Mucosa of rectum (tissue), 2 donors: ENCODE measurements around the gene TXNDC2.

ENCODE experiments used
- H3K27ac ChIP-seq, 2 donors: one replicate each; pipeline ENCODE4 v1.7.0; 2013; ENCODE audit warnings: inconsistent platforms in 2 of 2, low read depth in 2 of 2, low read length in 2 of 2
- H3K27me3 ChIP-seq, 2 donors: one replicate each; pipeline ENCODE4 v1.7.0; 2013; ENCODE audit warnings: low read length in 2 of 2; ENCODE audit not compliant: control insufficient read depth in 2 of 2, insufficient read depth in 2 of 2
- H3K36me3 ChIP-seq, 2 donors: one replicate each; pipeline ENCODE4 v1.7.0; 2013; ENCODE audit warnings: low read length in 2 of 2; ENCODE audit not compliant: control insufficient read depth in 2 of 2, insufficient read depth in 2 of 2
- H3K4me1 ChIP-seq, 2 donors: one replicate each; pipeline ENCODE4 v1.7.0; 2013; ENCODE audit warnings: low read length in 2 of 2, mild to moderate bottlenecking in 1 of 2; ENCODE audit not compliant: control insufficient read depth in 2 of 2, insufficient read depth in 2 of 2
- H3K4me3 ChIP-seq, 2 donors: one replicate each; pipeline ENCODE4 v1.7.0; 2013; ENCODE audit warnings: low read length in 2 of 2
- H3K9ac ChIP-seq, 2 donors: one replicate each; pipeline ENCODE4 v1.7.0; 2013; ENCODE audit warnings: low read length in 2 of 2, low read depth in 1 of 2, mild to moderate bottlenecking in 1 of 2
- H3K9me3 ChIP-seq, 2 donors: one replicate each; pipeline ENCODE4 v1.7.0; 2013; ENCODE audit warnings: low read length in 2 of 2; ENCODE audit not compliant: control insufficient read depth in 2 of 2
- donor health status: healthy.
- donor health status: Normal muscosa, but diverticular disease.

The TXNDC2 gene

GRCh38 chr18:9859232-9859631 is 26.5 kb upstream of the TXNDC2 start:
- H3K27me3 ChIP-seq: no peaks in the 10 kb centered on the region
- no peak overlapping the region for H3K4me3 ChIP-seq
- no peaks in the 10 kb centered on the region for H3K4me1 ChIP-seq

GRCh38 chr18:9860682-9861081 is 25.1 kb upstream of the TXNDC2 start:
- Histone ChIP-seq H3K36me3 (no peaks in the 10 kb centered on the region), H3K9me3 (peaks cover 0 to 2% of the 10 kb centered on the region in 2 donors), H3K9ac (no peak overlapping the region), H3K27ac (no peak overlapping the region), H3K4me1 (no peaks in the 10 kb centered on the region), H3K4me3 (no peak overlapping the region), H3K27me3 (no peaks in the 10 kb centered on the region)

More at GRCh38 chr18:9859232-9859631, 26.5 kb upstream of the TXNDC2 start:
- Histone ChIP-seq H3K27ac (no peak overlapping the region), H3K9ac (no peak overlapping the region), H3K36me3 (no peaks in the 10 kb centered on the region), H3K9me3 (no peaks in the 10 kb centered on the region)

- H3K27ac ChIP-seq: no peak overlapping the region
- H3K36me3 ChIP-seq: no peaks in the 10 kb centered on the region
- no peak overlapping the region for H3K4me3 ChIP-seq
- H3K9me3 ChIP-seq: peaks cover 0 to 3% of the 10 kb centered on the region in 2 donors
- H3K9ac ChIP-seq: no peak overlapping the region
- H3K27me3 ChIP-seq: no peaks in the 10 kb centered on the region
- H3K4me1 ChIP-seq: no peaks in the 10 kb centered on the region
These were observed 24.6 kb upstream of the TXNDC2 start for GRCh38 chr18:9861157-9861556.

- H3K27me3 ChIP-seq: no peaks in the 10 kb centered on the region
- peaks cover 0 to 4% of the 10 kb centered on the region in 2 donors for H3K9me3 ChIP-seq
- no peak overlapping the region for H3K27ac ChIP-seq
- H3K36me3 ChIP-seq: no peaks in the 10 kb centered on the region
- no peak overlapping the region for H3K4me3 ChIP-seq
- no peaks in the 10 kb centered on the region for H3K4me1 ChIP-seq
- H3K9ac ChIP-seq: no peak overlapping the region
These were observed 23.8 kb upstream of the TXNDC2 start for GRCh38 chr18:9861933-9862332.

GRCh38 chr18:9862686-9863085 is 23.1 kb upstream of the TXNDC2 start:
- no peak overlapping the region for H3K4me3 ChIP-seq

GRCh38 chr18:9863282-9863681 is 22.5 kb upstream of the TXNDC2 start:
- Histone ChIP-seq H3K36me3 (no peaks in the 10 kb centered on the region), H3K4me3 (no peak overlapping the region), H3K9ac (no peak overlapping the region), H3K27me3 (no peaks in the 10 kb centered on the region), H3K4me1 (no peaks in the 10 kb centered on the region), H3K27ac (no peak overlapping the region), H3K9me3 (peaks cover 0 to 4% of the 10 kb centered on the region in 2 donors)

More at GRCh38 chr18:9862686-9863085, 23.1 kb upstream of the TXNDC2 start:
- Histone ChIP-seq H3K4me1 (no peaks in the 10 kb centered on the region), H3K9me3 (peaks cover 0 to 4% of the 10 kb centered on the region in 2 donors), H3K27ac (no peak overlapping the region), H3K27me3 (no peaks in the 10 kb centered on the region), H3K9ac (no peak overlapping the region), H3K36me3 (no peaks in the 10 kb centered on the region)

GRCh38 chr18:9865764-9866490 is 19.8 kb upstream of the TXNDC2 start:
- peaks cover 0 to 4% of the 10 kb centered on the region in 2 donors for H3K9me3 ChIP-seq
- H3K27me3 ChIP-seq: no peaks in the 10 kb centered on the region
- no peak overlapping the region for H3K9ac ChIP-seq
- H3K4me3 ChIP-seq: no peak overlapping the region
- peaks cover 12 to 23% of the 10 kb centered on the region in 2 donors for H3K4me1 ChIP-seq
- H3K36me3 ChIP-seq: no peaks in the 10 kb centered on the region
- no peak overlapping the region for H3K27ac ChIP-seq

GRCh38 chr18:9866627-9867026 is 19.1 kb upstream of the TXNDC2 start:
- H3K9ac ChIP-seq: no peak overlapping the region
- H3K27me3 ChIP-seq: no peaks in the 10 kb centered on the region
- no peaks in the 10 kb centered on the region for H3K36me3 ChIP-seq
- no peak overlapping the region for H3K27ac ChIP-seq
- H3K4me1 ChIP-seq: peaks cover 12 to 23% of the 10 kb centered on the region in 2 donors
- H3K9me3 ChIP-seq: peaks cover 0 to 4% of the 10 kb centered on the region in 2 donors
- no peak overlapping the region for H3K4me3 ChIP-seq

GRCh38 chr18:9867071-9867594 is 18.6 kb upstream of the TXNDC2 start:
- H3K27me3 ChIP-seq: no peaks in the 10 kb centered on the region
- no peak overlapping the region for H3K9ac ChIP-seq
- peaks cover 12 to 23% of the 10 kb centered on the region in 2 donors for H3K4me1 ChIP-seq
- H3K27ac ChIP-seq: no peak overlapping the region
- H3K36me3 ChIP-seq: no peaks in the 10 kb centered on the region
- H3K9me3 ChIP-seq: peaks cover 0 to 4% of the 10 kb centered on the region in 2 donors
- H3K4me3 ChIP-seq: no peak overlapping the region

GRCh38 chr18:9868857-9869714 is 16.7 kb upstream of the TXNDC2 start:
- H3K27me3 ChIP-seq: no peaks in the 10 kb centered on the region
- peak overlapping the region; percentile 38 to 64 for H3K27ac ChIP-seq
- peak overlapping the region in 1 of 2 donors; percentile 5 for H3K9ac ChIP-seq
- peak overlapping the region; percentile 0 to 23 for H3K4me3 ChIP-seq
- H3K4me1 ChIP-seq: peaks cover 12 to 23% of the 10 kb centered on the region in 2 donors
- H3K36me3 ChIP-seq: no peaks in the 10 kb centered on the region
- H3K9me3 ChIP-seq: peaks cover 0 to 4% of the 10 kb centered on the region in 2 donors
